Neural progenitor cell (in vitro differentiated cells): Measurements from ENCODE around the gene PTPRJ.

Experiments
- CTCF ChIP-seq: fragments of 200-600 bp; sonication (generic); IDR thresholded peaks from 2 replicates; pipeline ENCODE4 v1.5.1; 2017; ENCODE audit warnings: antibody characterized with exemption, mild to moderate bottlenecking
- EZH2 ChIP-seq: fragments of 200-600 bp; sonication (generic); IDR thresholded peaks from 2 replicates; pipeline ENCODE4 v1.6.1; 2017; ENCODE audit warnings: antibody characterized with exemption, mild to moderate bottlenecking, moderate library complexity
- EZH2phosphoT487 ChIP-seq: fragments of 200-600 bp; sonication (generic); IDR thresholded peaks from 2 replicates; pipeline ENCODE4 v1.6.1; 2017; ENCODE audit warnings: antibody characterized with exemption

DNA sequence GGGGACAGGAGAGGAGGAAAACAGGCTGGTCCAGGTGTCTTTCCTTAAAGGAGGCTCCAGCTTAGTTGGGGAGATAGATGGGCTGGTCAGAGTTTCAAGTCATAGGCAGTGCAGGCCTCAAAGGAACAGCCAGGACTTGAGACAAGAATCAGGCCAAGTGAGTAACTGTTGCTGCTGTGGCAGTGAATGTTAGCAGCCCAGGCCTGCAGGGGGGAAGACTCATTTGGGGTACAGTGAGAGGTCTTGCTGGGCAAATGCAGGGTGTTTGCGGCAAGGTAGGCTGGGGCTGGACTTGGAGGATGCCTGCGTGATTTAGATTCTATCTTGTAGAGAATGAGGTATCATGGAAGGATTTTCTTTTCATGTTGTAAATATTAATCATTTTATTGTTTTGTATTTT, 24.1 kb downstream of the PTPRJ start:
- TF ChIP-seq EZH2 (no peak), CTCF (no peak), EZH2phosphoT487 (no peak)
